ENCODE measurements around the gene NSMCE1. TPM values are rescaled to one million over a fixed set of nuclear protein-coding genes. Genes with fewer than 3 reads are reported as not detected.

The NSMCE1 gene
- total RNA-seq, 1 experiment from 2014 or later, result 106 TPM

GRCh38 chr16:27311897-27312303, 43.3 kb upstream of the NSMCE1 start:
- peaks cover 19% of the 10 kb centered on the region for H3K4me1 Mint-ChIP-seq (ENCODE audit: insufficient read depth, unreplicated experiment)
- peaks cover under 1% of the 10 kb centered on the region for H3K9me3 Mint-ChIP-seq (ENCODE audit: unreplicated experiment)
- DNase-seq (ENCODE audit: unreplicated experiment), result no peak
- intact Hi-C loops (cut with micrococcal nuclease), result no loop called here
- ChIA-PET POLR2A (interaction anchor here (1.1 to 1.5 kb wide), 2 partner anchors 9 to 48 kb away, joined by 3 to 5 read pairs; no protein-coding TSS in a partner anchor), CTCF (interaction anchor here (0.7 to 1.9 kb wide), 4 partner anchors 9 to 77 kb away, joined by 3 to 7 read pairs (median 3); no protein-coding TSS in a partner anchor)
- H3K36me3 Mint-ChIP-seq (ENCODE audit: insufficient read depth, unreplicated experiment), result no peaks in the 10 kb centered on the region
- no TSS peak for BruUV-seq (replicated peaks)
- no peak overlapping the region for H3K4me3 Mint-ChIP-seq (ENCODE audit: unreplicated experiment)
- H3K27me3 Mint-ChIP-seq (ENCODE audit: insufficient read depth, unreplicated experiment), result no peaks in the 10 kb centered on the region
- H3K27ac Mint-ChIP-seq (ENCODE audit: low read depth, unreplicated experiment), result no peak overlapping the region
- no peak for TF ChIP-seq CTCF (IDR thresholded peaks at IDR 0.05; ENCODE audit: unreplicated experiment)

- no peak overlapping the region for H3K27ac Mint-ChIP-seq (ENCODE audit: low read depth, unreplicated experiment)
- no peaks in the 10 kb centered on the region for H3K27me3 Mint-ChIP-seq (ENCODE audit: insufficient read depth, unreplicated experiment)
- no peaks in the 10 kb centered on the region for H3K36me3 Mint-ChIP-seq (ENCODE audit: insufficient read depth, unreplicated experiment)
- CTCF ChIA-PET, result interaction anchor here (1.4 to 1.9 kb wide), 2 partner anchors 8 to 77 kb away, joined by 3 to 7 read pairs; no protein-coding TSS in a partner anchor
- POLR2A ChIA-PET, result no interaction called here
- H3K4me1 Mint-ChIP-seq (ENCODE audit: insufficient read depth, unreplicated experiment), result peaks cover 16% of the 10 kb centered on the region
- no peak for TF ChIP-seq CTCF (IDR thresholded peaks at IDR 0.05; ENCODE audit: unreplicated experiment)
- peaks cover 5% of the 10 kb centered on the region for H3K9me3 Mint-ChIP-seq (ENCODE audit: unreplicated experiment)
- no peak overlapping the region for H3K4me3 Mint-ChIP-seq (ENCODE audit: unreplicated experiment)
- DNase-seq (ENCODE audit: unreplicated experiment), result no peak
- BruUV-seq (replicated peaks), result no TSS peak
- intact Hi-C loops (cut with micrococcal nuclease), result no loop called here
These were observed 42.9 kb upstream of the NSMCE1 start for GRCh38 chr16:27311448-27311830.

- DNase-seq (ENCODE audit: unreplicated experiment), result no peak
- TF ChIP-seq CTCF (IDR thresholded peaks at IDR 0.05; ENCODE audit: unreplicated experiment), result no peak
- Mint-ChIP-seq H3K4me3 (ENCODE audit: unreplicated experiment) (no peak overlapping the region), H3K36me3 (ENCODE audit: insufficient read depth, unreplicated experiment) (no peaks in the 10 kb centered on the region), H3K4me1 (ENCODE audit: insufficient read depth, unreplicated experiment) (peaks cover 13% of the 10 kb centered on the region), H3K27me3 (ENCODE audit: insufficient read depth, unreplicated experiment) (no peaks in the 10 kb centered on the region), H3K27ac (ENCODE audit: low read depth, unreplicated experiment) (no peak overlapping the region), H3K9me3 (ENCODE audit: unreplicated experiment) (peaks cover 11% of the 10 kb centered on the region)
- BruUV-seq (replicated peaks), result no TSS peak
- intact Hi-C loops (cut with micrococcal nuclease), result no loop called here
- ChIA-PET POLR2A (interaction anchor here (0.6 kb wide), 1 partner anchor 42 kb away, joined by 4 read pairs; the partner anchor contains the start of gene NSMCE1), CTCF (no interaction called here)
These were observed 42.2 kb upstream of the NSMCE1 start for GRCh38 chr16:27310576-27311447.

GRCh38 chr16:27308792-27309191, 40.2 kb upstream of the NSMCE1 start:
- CTCF ChIA-PET, result interaction anchor here (0.8 kb wide), 1 partner anchor 59 kb away, joined by 3 read pairs; no protein-coding TSS in a partner anchor
- BruUV-seq (replicated peaks), result no TSS peak

More at GRCh38 chr16:27308792-27309191, 40.2 kb upstream of the NSMCE1 start:
- TF ChIP-seq CTCF (IDR thresholded peaks at IDR 0.05; ENCODE audit: unreplicated experiment), result no peak
- Mint-ChIP-seq H3K36me3 (ENCODE audit: insufficient read depth, unreplicated experiment) (no peaks in the 10 kb centered on the region), H3K4me3 (ENCODE audit: unreplicated experiment) (no peak overlapping the region), H3K27me3 (ENCODE audit: insufficient read depth, unreplicated experiment) (no peaks in the 10 kb centered on the region), H3K9me3 (ENCODE audit: unreplicated experiment) (peaks cover 14% of the 10 kb centered on the region), H3K4me1 (ENCODE audit: insufficient read depth, unreplicated experiment) (peaks cover 6% of the 10 kb centered on the region), H3K27ac (ENCODE audit: low read depth, unreplicated experiment) (no peak overlapping the region)
- intact Hi-C loops (cut with micrococcal nuclease), result no loop called here
- DNase-seq (ENCODE audit: unreplicated experiment), result no peak
- POLR2A ChIA-PET, result interaction anchor here (0.7 to 1.5 kb wide), 2 partner anchors 12 to 23 kb away, joined by 3 to 5 read pairs; no protein-coding TSS in a partner anchor

Data from MCF 10A (cell line).